Activated T-cell treated with anti-CD3 and anti-CD28 coated beads, Interleukin-2, amount 50 U/mL, for 1 hour (primary cell): ENCODE results near the gene UGT1A4.

Experiments
- DNase-seq: peaks from one replicate; pipeline ENCODE4 v3.0.0-alpha.2; 2020

UGT1A4 gene

GRCh38 chr2:233718552-233718951, at the start of gene UGT1A4:
Gene UGT1A4, plus strand, starts transcription at chr2:233718736. Its CDS starts 85 bp downstream, at chr2:233718821.
- no peak for DNase-seq

GRCh38 chr2:233671290-233672161, 47.0 kb upstream of the UGT1A4 start, which contains the start of gene UGT1A9:
Gene UGT1A9, plus strand, starts transcription at chr2:233671898. Its CDS starts 37 bp downstream, at chr2:233671935.
- no peak for DNase-seq

GRCh38 chr2:233672886-233673285, 45.6 kb upstream of the UGT1A4 start:
- no peak for DNase-seq

- no peak for DNase-seq
Observed at GRCh38 chr2:233673896-233674295, 44.6 kb upstream of the UGT1A4 start.

- no peak for DNase-seq
Observed at GRCh38 chr2:233674314-233674713, 44.2 kb upstream of the UGT1A4 start.

- no peak for DNase-seq
Observed at GRCh38 chr2:233674995-233675394, 43.5 kb upstream of the UGT1A4 start.

- DNase-seq: no peak
Observed at GRCh38 chr2:233676046-233676445, 42.5 kb upstream of the UGT1A4 start.

GRCh38 chr2:233679196-233679595, 39.3 kb upstream of the UGT1A4 start:
- no peak for DNase-seq

GRCh38 chr2:233680361-233681045, 38.0 kb upstream of the UGT1A4 start:
- no peak for DNase-seq

GRCh38 chr2:233681521-233682099, 36.9 kb upstream of the UGT1A4 start, which contains the start of gene UGT1A7:
Gene UGT1A7, plus strand, starts transcription at chr2:233681901. Its CDS starts 37 bp downstream, at chr2:233681938.
- no peak for DNase-seq

- DNase-seq: no peak
Observed at GRCh38 chr2:233684640-233685039, 33.9 kb upstream of the UGT1A4 start.

GRCh38 chr2:233686928-233687327, 31.6 kb upstream of the UGT1A4 start:
- DNase-seq: no peak

GRCh38 chr2:233688341-233688740, 30.2 kb upstream of the UGT1A4 start:
- DNase-seq: no peak

- DNase-seq: no peak
Observed at GRCh38 chr2:233689031-233689430, 29.5 kb upstream of the UGT1A4 start.

- DNase-seq: no peak
Observed at GRCh38 chr2:233689501-233689900, 29.0 kb upstream of the UGT1A4 start.

GRCh38 chr2:233690444-233690843, 28.1 kb upstream of the UGT1A4 start:
- DNase-seq: no peak

GRCh38 chr2:233691443-233692433, 26.8 kb upstream of the UGT1A4 start:
- no peak for DNase-seq

- DNase-seq: no peak
Observed at GRCh38 chr2:233692648-233693047, 25.9 kb upstream of the UGT1A4 start, which contains the start of gene UGT1A6. Gene UGT1A6, plus strand, starts transcription at chr2:233692890. Its CDS starts 115 bp downstream, at chr2:233693005.

GRCh38 chr2:233693963-233694362, 24.6 kb upstream of the UGT1A4 start:
- DNase-seq: no peak

GRCh38 chr2:233698740-233699139, 19.8 kb upstream of the UGT1A4 start:
- DNase-seq: no peak

GRCh38 chr2:233699424-233700027, 19.0 kb upstream of the UGT1A4 start:
- no peak for DNase-seq
